NCI-H128 (cell line): ENCODE results near the gene SKI.

Experiments used
- DNase-seq: peaks from one replicate; lab custom pipeline; 2025; ENCODE audit not compliant: unreplicated experiment; lab: John Stamatoyannopoulos, UW

The SKI gene

GRCh38 chr1:2228157-2228594 is at the start of gene SKI:
Gene SKI (plus strand): TSS chr1:2228319. CDS start chr1:2228767, 448 bp downstream.
- DNase-seq, result no peak

- DNase-seq, result no peak
Observed at GRCh38 chr1:2178875-2179274, 49.2 kb upstream of the SKI start.

DNA sequence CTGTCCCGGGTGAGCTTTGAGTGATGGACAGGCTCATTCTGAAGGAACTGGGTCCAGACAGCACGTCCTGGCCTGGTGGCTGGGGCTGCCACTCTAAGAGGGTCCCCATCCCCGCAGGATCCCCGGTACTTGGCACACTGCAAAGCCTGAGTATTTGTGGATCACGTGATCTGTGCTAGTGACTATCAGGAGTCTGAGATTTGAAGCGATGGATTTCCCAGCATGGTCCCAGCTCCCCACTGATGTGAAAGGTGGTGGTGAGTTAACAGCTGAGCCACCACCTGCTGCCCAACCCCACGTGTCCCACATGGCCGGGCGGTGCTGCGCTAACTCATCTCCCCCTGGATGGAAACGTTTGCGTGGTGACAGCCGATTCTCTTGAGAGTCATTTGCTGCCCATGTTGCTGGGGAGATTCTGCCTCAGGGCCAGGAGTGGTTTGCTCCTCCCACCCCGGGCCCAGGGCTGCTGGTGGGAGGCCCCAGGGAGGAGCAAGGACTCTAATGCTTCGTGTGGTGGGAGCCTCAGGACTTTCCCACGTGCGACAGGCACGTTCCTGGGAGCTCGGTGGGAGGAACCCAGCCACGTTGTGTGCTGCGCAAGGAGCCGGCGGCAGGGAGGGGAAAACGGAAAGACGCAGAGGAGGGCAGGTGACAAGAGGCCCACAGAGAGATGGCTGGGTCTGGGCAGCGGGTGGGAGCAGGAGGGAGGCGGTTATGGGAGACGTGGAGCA is 48.7 kb upstream of the SKI start:
- no peak for DNase-seq

DNA sequence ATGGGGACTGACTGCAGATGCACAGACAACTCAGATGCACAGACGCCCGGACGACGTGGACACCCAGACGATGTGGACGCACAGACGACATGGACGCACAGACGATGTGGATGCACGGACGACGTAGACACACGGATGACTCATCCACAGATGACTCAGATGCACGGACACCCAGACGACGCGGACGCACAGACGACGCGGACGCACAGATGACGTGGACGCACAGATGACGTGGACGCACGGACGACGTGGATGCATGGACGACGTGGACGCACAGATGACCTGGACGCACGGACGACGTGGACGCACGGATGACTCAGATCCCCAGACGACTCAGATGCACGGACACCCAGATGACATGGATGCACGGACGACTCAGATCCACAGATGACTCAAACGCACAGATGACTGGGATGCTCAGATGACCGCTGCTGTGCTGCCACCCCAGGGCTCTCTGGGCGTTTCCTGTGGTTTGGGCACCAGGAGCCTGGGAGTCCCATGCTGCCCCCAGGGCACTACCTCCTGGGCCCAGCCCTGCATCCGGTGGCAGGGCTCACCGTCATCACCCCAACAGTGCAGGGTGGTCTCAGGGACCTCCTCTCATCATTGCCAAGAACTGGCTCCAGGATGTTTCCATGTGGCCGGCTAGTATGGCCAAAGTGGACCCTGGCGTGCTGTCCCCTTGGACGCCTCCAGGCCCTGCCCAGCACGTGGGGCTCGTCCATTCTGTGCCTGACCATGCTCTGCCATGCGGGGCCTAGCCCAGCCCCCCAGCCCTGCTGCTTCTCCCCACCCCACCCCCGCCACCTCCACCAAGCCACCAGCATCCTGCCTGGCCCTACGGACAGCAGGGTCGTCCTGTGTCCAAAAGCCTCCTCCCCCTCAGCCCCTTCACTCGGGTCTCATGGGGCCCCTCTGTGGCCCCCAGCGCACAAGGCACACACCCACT is 47.5 kb upstream of the SKI start:
- DNase-seq, result no peak

DNA sequence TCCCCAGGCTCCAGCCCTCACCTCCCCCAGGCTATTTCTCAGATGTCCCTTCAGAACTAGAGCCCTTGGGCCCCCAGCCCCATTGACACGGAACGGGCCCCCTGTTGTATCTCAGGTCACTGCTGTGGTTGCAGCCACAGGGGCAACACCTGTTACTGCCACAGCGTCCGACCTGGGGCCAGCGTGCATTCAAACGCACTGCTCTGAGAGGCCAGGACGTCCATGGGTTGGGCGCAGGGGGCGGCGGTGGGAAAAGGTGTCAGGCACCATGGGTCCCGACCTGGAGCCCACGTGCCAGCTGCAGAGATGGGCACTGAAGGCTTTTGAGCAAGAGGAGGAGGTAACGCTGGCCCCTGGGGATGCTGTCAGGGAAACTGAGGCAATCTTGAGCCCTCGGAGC is 46.8 kb upstream of the SKI start:
- DNase-seq, result no peak

DNA sequence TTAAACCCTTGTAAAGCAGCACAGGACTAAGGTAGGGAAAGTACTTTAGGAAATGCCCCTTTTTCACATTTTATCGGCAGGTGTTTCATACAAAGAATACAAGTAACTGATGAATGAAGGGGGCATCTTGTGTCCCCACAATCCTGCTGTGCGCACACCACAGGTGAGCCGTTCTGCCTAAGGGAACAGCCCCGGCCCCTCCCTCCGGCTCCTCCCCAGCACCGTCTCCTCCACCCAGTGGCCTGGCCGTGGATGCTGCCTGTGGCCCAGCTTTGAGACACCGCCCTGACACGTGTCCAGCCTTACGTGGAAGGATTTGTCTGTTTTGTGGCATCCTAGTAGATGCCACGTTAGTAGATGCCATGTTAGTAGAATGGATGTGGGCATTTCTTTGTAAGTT is 46.4 kb upstream of the SKI start:
- no peak for DNase-seq

DNA sequence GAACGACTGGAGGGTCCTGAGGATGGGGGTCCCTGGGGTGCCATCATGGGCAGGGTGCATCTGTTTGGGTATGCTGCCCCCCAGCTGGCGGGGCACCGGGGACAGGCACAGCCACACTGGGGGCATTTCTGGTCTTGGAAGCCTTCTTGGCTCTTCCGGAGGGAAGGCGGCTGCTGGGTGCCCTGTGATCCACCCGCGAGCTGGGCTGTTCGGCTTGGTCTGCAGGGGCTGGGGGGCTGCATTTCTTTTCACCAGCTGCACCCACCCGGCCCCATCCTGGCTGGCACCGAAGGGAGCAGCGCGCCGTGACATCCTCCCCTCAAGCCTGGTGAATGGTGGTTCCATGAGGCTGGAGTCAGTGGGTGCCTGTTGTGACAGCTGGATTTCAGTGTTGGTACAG is 45.7 kb upstream of the SKI start:
- no peak for DNase-seq

- no peak for DNase-seq
Observed at GRCh38 chr1:2183937-2184334, 44.2 kb upstream of the SKI start.

GRCh38 chr1:2184531-2184930 is 43.6 kb upstream of the SKI start:
- DNase-seq, result no peak

- DNase-seq, result no peak
Observed at GRCh38 chr1:2184934-2185333, 43.2 kb upstream of the SKI start.

DNA sequence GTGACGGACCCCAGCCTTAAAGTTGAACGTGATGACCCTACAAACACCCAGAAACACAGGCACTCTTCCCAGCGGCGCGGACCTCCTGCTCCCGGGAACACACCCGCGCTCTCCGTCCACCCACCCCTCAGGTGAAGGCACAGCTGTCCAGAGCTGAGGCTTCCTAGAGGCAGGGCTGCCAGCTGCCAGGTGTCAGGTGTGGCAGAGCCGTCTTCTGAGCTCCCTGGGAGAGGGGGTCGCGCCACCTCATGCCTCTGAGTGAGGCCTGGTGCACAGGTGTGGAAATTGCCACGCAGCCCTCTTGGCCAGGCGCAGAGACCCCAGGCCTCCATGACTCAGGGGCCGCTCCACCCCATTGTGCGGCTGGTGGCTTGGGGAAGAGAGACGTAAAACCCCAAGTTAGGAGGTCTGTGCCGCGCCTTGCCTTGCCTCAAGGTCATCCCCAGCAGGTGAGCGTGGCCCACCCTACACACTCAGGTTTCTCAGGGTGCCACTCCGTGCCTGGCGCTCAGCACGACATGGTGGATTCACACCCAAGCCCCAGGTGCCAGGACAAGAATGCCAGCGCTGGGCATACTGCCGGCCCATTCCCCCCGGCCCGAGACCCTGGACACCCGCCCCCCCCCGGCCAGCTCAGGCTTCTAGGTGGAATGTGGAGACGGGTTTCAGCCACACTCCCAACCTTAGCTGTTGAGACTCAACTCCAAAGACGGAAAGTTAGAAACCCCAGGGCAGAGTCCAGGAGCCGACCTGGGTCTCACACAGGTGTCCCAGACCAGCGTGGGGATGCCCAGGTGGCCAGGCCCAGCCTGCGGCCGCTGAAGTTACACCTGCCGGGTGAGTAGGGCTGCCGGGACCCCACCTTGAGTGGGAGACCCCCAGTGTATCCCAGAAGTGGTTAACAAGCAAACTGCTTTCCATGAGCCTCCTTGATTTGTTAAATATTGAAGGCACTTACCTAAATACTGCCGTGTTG is 42.0 kb upstream of the SKI start:
- no peak for DNase-seq

- DNase-seq, result no peak
Observed at GRCh38 chr1:2186901-2187300, 41.2 kb upstream of the SKI start.

DNA sequence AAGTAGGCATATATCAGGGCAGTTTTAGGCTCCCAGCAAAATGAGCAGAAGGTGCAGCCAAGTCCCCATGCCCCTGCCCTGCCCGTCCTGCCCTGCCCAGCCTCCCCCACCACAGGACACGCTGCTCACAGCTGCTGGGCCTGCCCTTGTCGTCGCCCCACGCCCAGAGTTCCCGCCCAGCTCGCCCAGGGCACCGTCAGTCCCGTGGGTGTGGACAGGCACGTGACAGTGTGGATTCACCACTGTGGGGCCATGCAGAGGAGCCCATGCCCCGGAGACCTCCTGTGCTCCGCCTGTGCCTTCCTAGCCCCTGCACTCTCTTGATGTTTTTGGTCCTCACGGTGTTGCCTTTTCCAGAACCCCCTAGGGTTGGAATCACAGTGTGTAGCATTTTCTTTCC is 40.5 kb upstream of the SKI start:
- no peak for DNase-seq

DNA sequence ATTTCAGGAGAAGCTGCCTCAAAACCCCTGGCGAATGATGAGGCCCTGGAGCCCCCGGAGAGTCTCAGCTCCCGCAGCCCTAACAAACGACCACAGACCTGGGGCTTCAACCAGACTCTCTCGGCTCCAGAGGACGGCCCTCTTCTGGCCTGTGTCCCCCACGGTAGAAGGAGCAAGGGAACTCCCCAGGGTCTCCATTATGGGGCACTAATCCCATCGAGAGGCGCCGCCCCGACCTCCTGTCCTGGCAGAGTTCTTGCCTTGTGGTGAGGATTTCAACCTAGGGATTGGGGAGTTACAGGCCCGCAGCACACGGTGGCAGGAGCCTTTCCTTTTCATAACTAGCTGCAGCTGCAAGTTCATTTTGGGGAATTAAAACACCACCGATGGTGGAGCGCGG is 39.8 kb upstream of the SKI start:
- DNase-seq, result no peak

DNA sequence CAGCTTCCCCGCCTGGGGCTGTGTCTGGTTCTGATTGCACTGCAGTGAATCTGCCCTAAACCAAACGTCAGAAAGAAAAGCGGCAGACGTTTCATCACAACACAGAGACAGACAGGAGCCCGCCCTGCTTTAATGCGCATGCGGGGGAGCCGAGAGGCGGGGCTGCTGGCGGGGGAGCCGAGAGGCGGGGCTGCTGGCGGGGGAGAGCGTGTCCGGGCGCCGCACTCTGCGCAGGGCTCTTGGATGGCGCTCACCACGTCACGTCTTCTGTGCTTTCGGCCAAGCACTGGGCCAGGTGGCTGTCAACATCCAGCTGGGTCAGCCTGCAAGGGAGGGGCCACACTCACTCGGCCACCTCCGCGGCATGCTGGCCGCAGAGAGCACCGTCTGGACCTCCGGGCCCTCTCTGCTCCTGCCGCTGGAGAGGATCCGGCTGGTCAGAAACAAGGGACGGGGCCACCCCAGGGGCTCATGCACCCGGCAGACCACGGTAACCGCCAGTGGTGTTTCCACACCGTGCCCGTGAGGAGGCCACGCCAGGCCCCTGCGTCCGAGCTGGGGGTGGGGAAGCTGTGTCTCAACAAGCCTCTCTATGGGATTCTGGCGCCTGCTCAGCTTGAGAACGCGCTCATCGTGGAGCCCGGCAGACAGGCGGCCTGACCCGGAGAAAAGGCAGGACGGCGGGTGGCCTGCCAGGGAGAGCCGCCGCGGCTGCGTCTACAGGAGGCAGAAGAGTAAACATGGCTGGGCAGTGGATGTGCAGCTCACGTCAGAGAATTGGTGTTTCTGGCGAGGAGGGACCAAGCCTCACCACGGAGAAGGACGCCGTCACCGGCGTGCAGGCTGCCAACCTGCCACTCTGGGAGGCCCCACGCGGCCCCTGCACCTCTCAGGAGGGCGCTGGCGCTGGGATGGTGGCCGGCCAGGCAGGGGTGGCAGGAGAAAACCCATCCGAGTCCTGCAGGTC is 38.4 kb upstream of the SKI start:
- DNase-seq, result peak; percentile 84

GRCh38 chr1:2190491-2190976 is 37.6 kb upstream of the SKI start:
- no peak for DNase-seq

- no peak for DNase-seq
Observed at GRCh38 chr1:2192031-2192995, 35.8 kb upstream of the SKI start.

DNA sequence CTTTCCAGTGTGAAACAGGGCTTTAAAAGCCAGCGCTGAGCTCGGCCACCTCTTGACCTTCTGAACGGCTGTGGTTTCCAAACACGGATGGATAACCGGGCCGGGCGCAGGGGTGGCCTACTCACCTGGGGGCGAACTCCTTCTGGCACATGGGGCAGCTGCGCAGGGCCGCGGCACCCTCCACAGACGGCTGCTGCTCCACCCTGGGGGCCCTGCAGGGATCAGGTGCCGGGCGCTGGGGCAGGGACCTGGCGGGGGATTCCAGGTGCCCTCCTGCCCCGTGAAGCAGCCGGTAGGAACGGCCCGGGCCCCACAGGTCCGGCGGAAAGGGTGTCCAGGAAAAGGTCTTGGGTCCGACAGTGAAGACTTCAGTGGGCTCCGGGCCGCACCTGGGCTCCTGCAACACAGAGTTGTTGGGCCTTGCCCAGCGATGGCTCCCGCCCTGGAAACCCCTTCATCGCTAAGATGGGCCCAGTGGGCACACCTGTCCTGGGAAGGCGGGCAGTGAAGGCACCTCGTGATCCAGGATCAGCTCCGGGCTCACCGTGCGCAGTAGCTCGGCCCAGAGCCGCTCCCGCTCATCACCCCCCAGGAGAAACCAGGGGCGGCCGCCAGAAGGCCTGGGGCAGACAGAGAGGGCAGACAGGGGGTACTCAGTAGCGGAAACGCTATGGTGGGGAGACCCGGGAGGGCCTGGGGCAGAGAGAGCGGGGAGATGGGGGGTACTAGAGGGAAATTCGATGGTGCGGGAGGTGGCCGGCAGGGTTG is 34.4 kb upstream of the SKI start:
- no peak for DNase-seq
